Endothelial cell of umbilical vein (primary cell): ENCODE measurements around the gene TKFC. TPM values are rescaled to one million over a fixed set of nuclear protein-coding genes. Genes with fewer than 3 reads are reported as not detected.

ENCODE experiments used
- BruUV-seq: library from RNA; stranded (reverse); fragments of 400-500 nt; replicated peaks from 2 replicates; lab custom pipeline; 2021; lab: Mats Ljungman, UMichigan
- CTCF ChIA-PET: fragments of 300-600, 350-600 bp; sonication (Branson Sonifier 250); formaldehyde crosslinking; loops from one replicate; lab custom pipeline; 2021; ENCODE audit warnings: antibody characterized with exemption, inconsistent platforms; lab: Charles Lee
- POLR2A ChIA-PET: fragments of 300-600, 350-600 bp; sonication (Branson Sonifier 250); formaldehyde crosslinking; loops from one replicate; lab custom pipeline; 2021; ENCODE audit warnings: antibody characterized with exemption, inconsistent platforms; lab: Charles Lee
- DNase-seq: peaks from one replicate; pipeline ENCODE4 v3.0.0-alpha.2; 2011; ENCODE audit warnings: low read depth, low spot score
- FAIRE-seq: peaks from 2 replicates; lab custom pipeline; 2011; peaks lifted over from hg19 to GRCh38; lab: Jason Lieb, UNC
- H2AFZ ChIP-seq: 2 replicates; pipeline ENCODE4 v1.6.0; 2012; ENCODE audit warnings: low read depth, low read length, control low read depth, inconsistent platforms
- H3K27ac ChIP-seq: 2 replicates; pipeline ENCODE4 v1.5.1; 2011; ENCODE audit warnings: low read depth, mild to moderate bottlenecking, control low read depth, low read length, moderate library complexity; ENCODE audit not compliant: insufficient read depth
- H3K27me3 ChIP-seq, 2 experiments: 2 replicates each; pipeline versions ENCODE4 v1.6.0 to v1.6.1; 2011; ENCODE audit warnings: low read length in 2 of 2, mixed read lengths in 1 of 2; ENCODE audit not compliant: control insufficient read depth in 2 of 2, insufficient read depth in 2 of 2
- H3K36me3 ChIP-seq, 2 experiments: 2 replicates in 1 of 2; 3 replicates in 1 of 2; pipeline ENCODE4 v1.5.1; 2011; ENCODE audit warnings: low read length in 2 of 2, mild to moderate bottlenecking in 1 of 2, moderate library complexity in 1 of 2; ENCODE audit not compliant: control insufficient read depth in 2 of 2, insufficient read depth in 2 of 2; ENCODE audit errors: extremely low read depth in 1 of 2
- H3K4me1 ChIP-seq: 3 replicates; pipeline ENCODE4 v1.5.1; 2011; ENCODE audit warnings: mild to moderate bottlenecking, low read length; ENCODE audit not compliant: control insufficient read depth, insufficient read depth; ENCODE audit errors: extremely low read depth
- H3K4me2 ChIP-seq: 2 replicates; pipeline ENCODE4 v1.6.1; 2011; ENCODE audit warnings: low read length, control low read depth, mixed read lengths; ENCODE audit not compliant: insufficient read depth
- H3K4me3 ChIP-seq, 3 experiments: fragments of 200-600 bp in 1 of 3; sonication (generic), shearing (Covaris generic) in 1 of 3; replicated peaks in 1 of 3; 2 replicates each; pipeline ENCODE4 v1.5.1; 2011 to 2016; ENCODE audit warnings: control low read depth in 3 of 3, low read length in 3 of 3, mild to moderate bottlenecking in 2 of 3, inconsistent platforms in 1 of 3, low read depth in 1 of 3, moderate library complexity in 1 of 3; ENCODE audit not compliant: insufficient read depth in 1 of 3
- H3K79me2 ChIP-seq: 2 replicates; pipeline ENCODE4 v1.6.0; 2012; ENCODE audit warnings: low read length, inconsistent platforms; ENCODE audit not compliant: control insufficient read depth, insufficient read depth
- H3K9ac ChIP-seq: replicated peaks from 2 replicates; pipeline ENCODE3; 2011; ENCODE audit warnings: low read length, control low read depth; ENCODE audit not compliant: insufficient read depth; ENCODE audit errors: extremely low read depth
- H3K9me1 ChIP-seq: replicated peaks from 3 replicates; pipeline ENCODE4 v1.6.0; 2011; ENCODE audit warnings: mild to moderate bottlenecking, low read length; ENCODE audit not compliant: control insufficient read depth, insufficient read depth; ENCODE audit errors: extremely low read depth
- H3K9me3 ChIP-seq: replicated peaks from 2 replicates; pipeline ENCODE4 v1.5.1; 2012; ENCODE audit warnings: low read length, inconsistent platforms; ENCODE audit not compliant: control insufficient read depth, insufficient read depth
- H4K20me1 ChIP-seq: replicated peaks from 2 replicates; pipeline ENCODE3; 2011; ENCODE audit warnings: mild to moderate bottlenecking, low read length; ENCODE audit not compliant: control insufficient read depth, insufficient read depth; ENCODE audit errors: extremely low read depth
- EZH2 ChIP-seq: IDR thresholded peaks from 2 replicates; pipeline ENCODE4 v1.6.1; 2012; ENCODE audit warnings: borderline replicate concordance, low read depth, mild to moderate bottlenecking, moderate library complexity, low read length, inconsistent platforms; ENCODE audit not compliant: severe bottlenecking
- FOS ChIP-seq: IDR thresholded peaks from 2 replicates; pipeline ENCODE4 v1.6.1; 2011; ENCODE audit warnings: mild to moderate bottlenecking, low read length, moderate library complexity, borderline replicate concordance; ENCODE audit not compliant: insufficient read depth
- GATA2 ChIP-seq: IDR thresholded peaks from 2 replicates; pipeline ENCODE4 v1.7.0; 2011; ENCODE audit warnings: low read depth, mild to moderate bottlenecking, moderate library complexity, mixed read lengths, low read length; ENCODE audit not compliant: insufficient read length, insufficient read depth
- JUN ChIP-seq: IDR thresholded peaks from 2 replicates; pipeline ENCODE4 v1.6.1; 2011; ENCODE audit warnings: borderline replicate concordance, low read depth; ENCODE audit not compliant: insufficient read length, insufficient read depth
- MAX ChIP-seq: IDR thresholded peaks from 2 replicates; pipeline ENCODE4 v1.6.1; 2011; ENCODE audit not compliant: insufficient read depth, insufficient read length
- MYC ChIP-seq: IDR thresholded peaks from one replicate; pipeline ENCODE4 v1.6.1; 2011; ENCODE audit warnings: mild to moderate bottlenecking, low read depth, low read length
- POLR2A ChIP-seq: IDR thresholded peaks from 2 replicates; pipeline ENCODE4 v1.6.1; 2012; ENCODE audit warnings: low read depth, mild to moderate bottlenecking, control low read depth, low read length
- POLR2AphosphoS5 ChIP-seq: IDR thresholded peaks from 2 replicates; pipeline ENCODE4 v1.6.1; 2012; ENCODE audit warnings: low read depth, mild to moderate bottlenecking, control low read depth, low read length, moderate library complexity; ENCODE audit not compliant: insufficient read depth
- dilution Hi-C: fragments of 300-500 bp; cut with MboI; formaldehyde crosslinking; loops from one replicate; pipeline ENCODE4 v1.15.0; 2019; ENCODE audit warnings: low sequenced_read_pairs; ENCODE audit not compliant: extremely low pct_ligation_motif_present
- intact Hi-C: fragments of 100-400 bp; cut with micrococcal nuclease; formaldehyde crosslinking; loops from one replicate; pipeline ENCODE4 v1.10.0; 2022
- polyA plus RNA-seq, 4 experiments: library from polyadenylated mRNA; depleted of rRNA in 3 of 4; stranded (reverse) in 3 of 4; unstranded in 1 of 4; fragments of >200 nt; gene quantifications; 2 replicates each; pipeline versions ENCODE4 v1.2.1 to v1.2.3, GENCODE V29; 2011 to 2012; ENCODE audit warnings: missing spikeins in 1 of 4
- total RNA-seq: library from RNA; stranded (reverse); gene quantifications from 2 replicates; pipeline ENCODE4 v1.2.3, GENCODE V29; 2021
- TF ChIP-seq, protein P1 (sequence below), 2 donors: IDR thresholded peaks; 1 replicate in 1 of 2; 2 replicates in 1 of 2; pipeline ENCODE4 v1.5.1; 2011; ENCODE audit warnings: low read length in 2 of 2, mild to moderate bottlenecking in 2 of 2, moderate library complexity in 2 of 2, control low read depth in 1 of 2, inconsistent platforms in 1 of 2, low read depth in 1 of 2; ENCODE audit not compliant: insufficient read depth in 1 of 2; ENCODE audit errors: extremely low read depth in 1 of 2

The TKFC gene
- total and polyA plus RNA-seq, 2 donors (not counting 3 experiments of a cell fraction or from before 2014, with no cell fraction given) = 30.8 to 31.7 TPM

DNA sequence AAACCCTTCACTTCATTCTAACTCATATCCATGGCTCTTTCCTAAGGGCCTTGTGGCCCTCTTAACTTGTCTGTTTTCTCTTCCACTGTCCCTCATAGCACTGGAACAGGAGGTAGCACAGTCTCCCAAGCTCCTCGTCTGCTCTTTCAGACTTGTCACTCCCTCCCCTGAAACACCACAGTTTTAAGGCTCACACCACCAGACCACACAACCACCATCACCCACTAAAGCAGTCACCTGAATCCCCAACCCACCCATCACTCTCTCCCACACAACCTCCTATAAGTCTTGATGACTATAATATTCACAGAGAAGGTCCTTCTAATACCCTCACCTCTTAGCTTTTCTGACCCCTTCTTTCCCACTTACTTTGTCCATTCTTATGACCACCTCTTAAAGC, 26.8 kb upstream of the TKFC start:
- dilution Hi-C loops (no loop called here), intact Hi-C loops (no loop called here)
- H3K27ac ChIP-seq = no peak overlapping the region
- BruUV-seq = no TSS peak
- H3K9me3 ChIP-seq = no peaks in the 10 kb centered on the region
- H3K27me3 ChIP-seq = no peaks in the 10 kb centered on the region
- H3K36me3 ChIP-seq = peaks cover 37 to 60% of the 10 kb centered on the region in 2 experiments
- H3K4me3 ChIP-seq = no peak overlapping the region
- TF ChIP-seq POLR2AphosphoS5 = no peak
- no peak for TF ChIP-seq EZH2
- no peak for TF ChIP-seq MAX
- no peak for TF ChIP-seq GATA2
- TF ChIP-seq JUN = no peak
- TF ChIP-seq FOS = no peak
- TF ChIP-seq, protein P1, sequence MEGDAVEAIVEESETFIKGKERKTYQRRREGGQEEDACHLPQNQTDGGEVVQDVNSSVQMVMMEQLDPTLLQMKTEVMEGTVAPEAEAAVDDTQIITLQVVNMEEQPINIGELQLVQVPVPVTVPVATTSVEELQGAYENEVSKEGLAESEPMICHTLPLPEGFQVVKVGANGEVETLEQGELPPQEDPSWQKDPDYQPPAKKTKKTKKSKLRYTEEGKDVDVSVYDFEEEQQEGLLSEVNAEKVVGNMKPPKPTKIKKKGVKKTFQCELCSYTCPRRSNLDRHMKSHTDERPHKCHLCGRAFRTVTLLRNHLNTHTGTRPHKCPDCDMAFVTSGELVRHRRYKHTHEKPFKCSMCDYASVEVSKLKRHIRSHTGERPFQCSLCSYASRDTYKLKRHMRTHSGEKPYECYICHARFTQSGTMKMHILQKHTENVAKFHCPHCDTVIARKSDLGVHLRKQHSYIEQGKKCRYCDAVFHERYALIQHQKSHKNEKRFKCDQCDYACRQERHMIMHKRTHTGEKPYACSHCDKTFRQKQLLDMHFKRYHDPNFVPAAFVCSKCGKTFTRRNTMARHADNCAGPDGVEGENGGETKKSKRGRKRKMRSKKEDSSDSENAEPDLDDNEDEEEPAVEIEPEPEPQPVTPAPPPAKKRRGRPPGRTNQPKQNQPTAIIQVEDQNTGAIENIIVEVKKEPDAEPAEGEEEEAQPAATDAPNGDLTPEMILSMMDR (IDR thresholded peaks at IDR 0.05; ENCODE audit: extremely low read depth in 1 of 2, insufficient read depth in 1 of 2, low read depth in 1 of 2, low read length in 2 of 2) = no peak
- TF ChIP-seq POLR2A = no peak
- no peak for TF ChIP-seq MYC
- no peak overlapping the region for H2AFZ ChIP-seq
- POLR2A ChIA-PET = no interaction called here
- no peak overlapping the region for H3K9ac ChIP-seq
- no peaks in the 10 kb centered on the region for H4K20me1 ChIP-seq
- no peak for DNase-seq
- FAIRE-seq = no peak
- H3K4me2 ChIP-seq = no peak overlapping the region
- CTCF ChIA-PET = no interaction called here
- H3K9me1 ChIP-seq = no peaks in the 10 kb centered on the region
- no peaks in the 10 kb centered on the region for H3K79me2 ChIP-seq
- no peaks in the 10 kb centered on the region for H3K4me1 ChIP-seq
